ENCODE results near the gene TIAM1.

GRCh38 chr21:31299291-31300147 lies 44.5 kb downstream of the TIAM1 start:
- TF ChIP-seq CTCF (conservative IDR thresholded peaks at IDR 0.05; ENCODE audit: low read length): no peak
- no peak for TF ChIP-seq EZH2phosphoT487 (IDR thresholded peaks at IDR 0.05; ENCODE audit: borderline replicate concordance, low read depth, low read length)
